ENCODE results near the gene GRAMD1A.
"Not testable (repeated sequence)": the region's sequence is repeated elsewhere in the genome, so short reads cannot be mapped to it uniquely, and the experiment has no call there.

GRAMD1A gene

GRCh38 chr19:35002037-35002535 is 2.0 kb downstream of the GRAMD1A start:
- DNase-seq (ENCODE audit: low read depth in 2 of 2) = no peak

- DNase-seq (ENCODE audit: low read depth in 2 of 2) = no peak
Measured at GRCh38 chr19:35004517-35005255, 4.6 kb downstream of the GRAMD1A start.

- no peak for DNase-seq (ENCODE audit: low read depth in 2 of 2)
Measured at GRCh38 chr19:35005256-35005977, 5.3 kb downstream of the GRAMD1A start.

GRCh38 chr19:35006007-35006341 is 5.9 kb downstream of the GRAMD1A start:
- not testable (repeated sequence) for DNase-seq (ENCODE audit: low read depth in 2 of 2)

GRCh38 chr19:35006342-35006998 is 6.3 kb downstream of the GRAMD1A start:
- DNase-seq (ENCODE audit: low read depth in 2 of 2) = no peak

GRCh38 chr19:35006999-35007365 is 6.9 kb downstream of the GRAMD1A start:
- no peak for DNase-seq (ENCODE audit: low read depth in 2 of 2)

GRCh38 chr19:35007427-35007826 is 7.3 kb downstream of the GRAMD1A start:
- not testable (repeated sequence) for DNase-seq (ENCODE audit: low read depth in 2 of 2)

GRCh38 chr19:35008891-35009341 is 8.8 kb downstream of the GRAMD1A start:
- no peak for DNase-seq (ENCODE audit: low read depth in 2 of 2)

- no peak for DNase-seq (ENCODE audit: low read depth in 2 of 2)
Measured at GRCh38 chr19:35009424-35010415, 9.6 kb downstream of the GRAMD1A start.

- no peak for DNase-seq (ENCODE audit: low read depth in 2 of 2)
Measured at GRCh38 chr19:35011091-35011689, 11.1 kb downstream of the GRAMD1A start.

- no peak for DNase-seq (ENCODE audit: low read depth in 2 of 2)
Measured at GRCh38 chr19:35011737-35012682, 11.9 kb downstream of the GRAMD1A start.

GRCh38 chr19:35013041-35013819 is 13.1 kb downstream of the GRAMD1A start:
- no peak for DNase-seq (ENCODE audit: low read depth in 2 of 2)

GRCh38 chr19:35013820-35014754 is 14.0 kb downstream of the GRAMD1A start:
- no peak for DNase-seq (ENCODE audit: low read depth in 2 of 2)

- DNase-seq (ENCODE audit: low read depth in 2 of 2) = not testable (repeated sequence)
Measured at GRCh38 chr19:35014774-35015173, 14.7 kb downstream of the GRAMD1A start.

GRCh38 chr19:35015270-35015953 is 15.3 kb downstream of the GRAMD1A start:
- no peak for DNase-seq (ENCODE audit: low read depth in 2 of 2)

- DNase-seq (ENCODE audit: low read depth in 2 of 2) = no peak
Measured at GRCh38 chr19:35015954-35016351, 15.8 kb downstream of the GRAMD1A start.

GRCh38 chr19:35017507-35017906 is 17.4 kb downstream of the GRAMD1A start:
- DNase-seq (ENCODE audit: low read depth in 2 of 2) = no peak

Measured in fibroblast of skin of left biceps (primary cell).